ENCODE measurements around the gene DNER.

- TF ChIP-seq CTCF (IDR thresholded peaks at IDR 0.05 in 2 of 3, conservative IDR thresholded peaks at IDR 0.05 in 1 of 3; ENCODE audit: control insufficient read depth in 2 of 3, extremely low read depth in 1 of 3, insufficient read depth in 1 of 3, low read depth in 3 of 3, low read length in 3 of 3) (no peak), POLR2A (IDR thresholded peaks at IDR 0.05; ENCODE audit: low read depth, low read length) (no peak), TBL1XR1 (IDR thresholded peaks at IDR 0.05; ENCODE audit: low read depth, low read length) (no peak), YY1 (IDR thresholded peaks at IDR 0.05; ENCODE audit: low read depth, low read length) (no peak), RBBP5 (conservative IDR thresholded peaks at IDR 0.05) (no peak), SPI1 (IDR thresholded peaks at IDR 0.05; ENCODE audit: borderline replicate concordance, insufficient read depth, low read depth, low read length) (no peak), USF2 (IDR thresholded peaks at IDR 0.05; ENCODE audit: borderline replicate concordance, low read depth, low read length) (no peak), RAD21 (IDR thresholded peaks at IDR 0.05; ENCODE audit: insufficient read depth, low read depth, low read length) (no peak), TAF1 (IDR thresholded peaks at IDR 0.05; ENCODE audit: borderline replicate concordance, low read depth, low read length) (no peak)
- TF ChIP-seq, protein P1, sequence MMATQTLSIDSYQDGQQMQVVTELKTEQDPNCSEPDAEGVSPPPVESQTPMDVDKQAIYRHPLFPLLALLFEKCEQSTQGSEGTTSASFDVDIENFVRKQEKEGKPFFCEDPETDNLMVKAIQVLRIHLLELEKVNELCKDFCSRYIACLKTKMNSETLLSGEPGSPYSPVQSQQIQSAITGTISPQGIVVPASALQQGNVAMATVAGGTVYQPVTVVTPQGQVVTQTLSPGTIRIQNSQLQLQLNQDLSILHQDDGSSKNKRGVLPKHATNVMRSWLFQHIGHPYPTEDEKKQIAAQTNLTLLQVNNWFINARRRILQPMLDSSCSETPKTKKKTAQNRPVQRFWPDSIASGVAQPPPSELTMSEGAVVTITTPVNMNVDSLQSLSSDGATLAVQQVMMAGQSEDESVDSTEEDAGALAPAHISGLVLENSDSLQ (IDR thresholded peaks at IDR 0.05): no peak
These were observed 56.4 kb downstream of the DNER start for GRCh38 chr2:229658004-229658403.
